ENCODE data around the gene CCDC170.

DNA sequence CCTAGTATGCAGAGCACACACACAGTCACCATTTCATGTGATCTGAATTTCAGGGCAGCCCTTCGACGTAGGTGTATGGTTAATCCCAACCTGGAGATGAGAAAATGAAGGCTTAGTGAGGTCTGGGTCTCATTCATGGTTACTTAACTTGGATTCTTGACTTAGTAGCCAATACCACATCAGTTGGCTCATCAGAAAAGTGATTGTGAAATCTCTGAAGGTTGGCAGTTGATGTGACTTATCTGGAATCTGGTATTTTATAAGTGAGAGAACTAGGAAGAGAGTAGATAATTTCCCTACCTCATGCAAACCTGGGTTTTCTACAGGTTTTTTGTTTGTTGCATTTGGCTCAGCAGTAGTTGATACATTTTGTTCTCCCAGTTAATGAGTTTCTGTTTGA, 123.7 kb downstream of the CCDC170 start:
- no peak for TF ChIP-seq POLR2A (IDR thresholded peaks at IDR 0.05; ENCODE audit: low read length)
- TF ChIP-seq GATA1 (IDR thresholded peaks at IDR 0.05; ENCODE audit: low read depth, low read length) = no peak
